GM19455 (cell line): ENCODE measurements around the gene WDFY3.
"Not testable (repeated sequence)": the region's sequence is repeated elsewhere in the genome, so short reads cannot be mapped to it uniquely, and the experiment has no call there.

Source experiments
- ATAC-seq: cut with Tn5 transposase; IDR thresholded peaks from one replicate; pipeline ENCODE4 v1.9.1; 2021; ENCODE audit not compliant: unreplicated experiment

Gene WDFY3

DNA sequence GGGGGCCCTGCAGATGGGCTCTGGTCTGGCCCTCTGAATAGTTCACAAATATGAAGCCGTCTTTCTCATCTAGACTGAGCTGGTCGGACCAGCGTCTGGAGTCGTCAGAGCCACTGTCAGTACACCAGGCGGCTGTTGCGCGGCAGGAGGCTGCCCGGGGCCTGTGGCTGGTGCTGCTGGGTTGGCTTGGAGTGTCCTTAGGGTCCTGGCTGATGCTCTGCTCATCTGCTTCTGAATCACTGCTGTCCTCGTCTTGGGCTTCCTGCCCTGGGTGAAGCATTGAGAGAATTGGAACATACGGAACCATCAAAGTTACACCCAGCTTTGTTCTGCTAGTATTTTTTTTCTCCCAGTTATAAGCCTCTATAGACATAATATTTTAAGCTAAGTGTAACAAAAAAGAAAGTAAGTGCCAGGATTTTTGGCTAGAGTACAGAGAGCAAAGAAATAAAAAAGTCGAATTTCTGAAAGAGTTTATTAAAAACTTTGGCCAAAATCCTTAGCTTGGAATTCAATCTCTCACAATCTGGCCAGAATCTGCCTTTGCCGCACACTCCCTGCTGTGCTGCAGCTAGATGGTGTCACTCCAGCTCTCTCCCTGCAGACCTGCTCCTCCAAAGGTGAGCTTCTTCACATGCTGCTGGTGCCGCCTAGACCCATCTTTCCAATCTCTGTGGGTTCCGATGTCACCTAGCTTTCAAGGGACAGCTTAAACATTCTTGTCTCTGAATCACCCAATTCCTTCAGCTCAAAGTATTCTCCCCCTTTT, 287.3 kb downstream of the WDFY3 start:
- no peak for ATAC-seq

DNA sequence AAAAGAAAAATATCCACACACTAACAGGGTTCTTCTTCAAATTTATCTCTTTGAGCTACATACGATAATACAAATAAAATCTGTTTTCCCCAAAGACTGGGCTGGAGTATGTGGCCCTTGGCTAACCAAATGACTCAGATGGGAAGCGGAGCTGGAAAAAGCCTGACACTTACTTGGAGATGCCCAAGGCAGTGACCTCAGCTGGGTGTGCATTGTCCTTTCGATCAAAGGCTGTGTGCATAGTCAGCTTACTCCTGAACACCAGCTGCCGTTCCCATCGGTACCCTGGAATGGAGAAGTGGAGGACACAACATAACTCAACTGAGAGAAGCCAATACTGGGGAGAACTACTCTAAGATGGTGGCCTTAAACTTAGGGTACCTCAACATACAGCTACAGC, 288.5 kb downstream of the WDFY3 start:
- ATAC-seq: no peak

DNA sequence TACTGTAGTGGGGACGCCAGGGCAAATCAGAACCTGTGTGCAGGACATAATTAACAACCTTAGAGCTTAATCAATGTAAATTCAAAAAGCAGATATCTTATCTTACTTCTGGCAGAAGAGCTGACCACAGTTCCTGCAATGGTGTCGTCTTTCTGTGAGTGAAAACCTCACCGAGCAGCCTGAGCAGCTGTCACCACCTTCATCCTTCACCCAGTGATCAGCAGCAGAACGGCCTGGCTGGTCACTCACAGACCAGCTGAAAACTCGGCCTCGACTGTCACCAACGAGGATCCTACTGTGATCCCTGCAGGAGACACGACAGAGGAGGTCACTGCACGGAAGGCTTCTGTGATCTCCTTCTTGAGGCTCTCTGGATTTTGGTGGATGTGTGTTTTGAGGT, 289.4 kb downstream of the WDFY3 start:
- ATAC-seq: no peak

DNA sequence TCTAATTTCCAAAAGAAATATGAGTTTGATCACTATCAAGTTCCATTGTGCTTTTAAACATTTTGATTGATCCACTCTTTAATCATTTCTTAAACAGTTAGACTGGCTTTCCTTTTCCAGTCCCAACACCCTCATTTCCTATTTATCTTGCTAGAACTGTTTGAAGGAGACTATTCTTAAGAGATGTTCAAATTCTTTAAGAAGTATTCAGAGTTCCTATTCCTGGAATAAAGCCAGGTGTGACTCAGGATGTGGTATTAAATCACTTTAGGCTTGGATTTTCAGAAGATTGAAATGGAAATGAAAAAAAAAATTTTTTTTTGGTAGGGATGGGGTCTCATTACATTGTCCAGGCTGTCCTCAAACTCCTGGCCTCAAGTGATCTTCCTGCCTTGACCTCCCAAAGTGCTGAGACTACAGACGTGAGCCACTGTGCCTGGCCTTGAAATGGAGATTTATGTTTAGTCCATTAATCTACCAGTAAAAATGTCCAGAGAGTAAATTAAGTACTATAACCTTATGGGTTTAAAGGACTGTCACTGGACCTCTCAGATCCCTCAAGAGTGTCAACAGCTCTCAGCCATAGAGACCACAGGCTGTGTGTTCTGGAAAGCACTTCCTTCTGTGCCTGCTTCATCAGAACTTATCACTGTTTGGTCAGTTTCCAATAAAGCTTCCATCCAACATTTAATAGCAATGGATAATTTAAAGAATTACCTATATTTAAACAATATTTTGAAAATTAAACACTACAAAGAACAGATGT, 292.8 kb downstream of the WDFY3 start:
- no peak for ATAC-seq

DNA sequence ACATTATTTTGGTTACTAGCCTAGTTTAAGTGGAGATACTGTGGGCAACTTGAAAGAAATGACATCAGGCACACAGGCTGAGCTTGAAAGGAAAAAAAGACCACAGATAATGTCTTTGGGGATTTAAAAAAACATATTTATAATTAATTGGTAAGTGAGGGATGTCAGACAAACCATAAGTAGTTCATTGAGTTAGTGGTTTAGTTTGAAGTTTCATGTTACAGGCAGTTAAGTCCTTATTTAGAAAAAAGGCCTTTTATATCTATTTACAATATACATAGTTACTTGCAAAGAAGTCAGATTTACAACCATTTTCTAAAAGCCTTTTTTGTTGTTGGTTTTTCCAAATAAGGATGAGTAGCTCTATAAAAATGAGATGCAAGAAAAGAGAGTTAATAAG, 294.3 kb downstream of the WDFY3 start:
- no peak for ATAC-seq

DNA sequence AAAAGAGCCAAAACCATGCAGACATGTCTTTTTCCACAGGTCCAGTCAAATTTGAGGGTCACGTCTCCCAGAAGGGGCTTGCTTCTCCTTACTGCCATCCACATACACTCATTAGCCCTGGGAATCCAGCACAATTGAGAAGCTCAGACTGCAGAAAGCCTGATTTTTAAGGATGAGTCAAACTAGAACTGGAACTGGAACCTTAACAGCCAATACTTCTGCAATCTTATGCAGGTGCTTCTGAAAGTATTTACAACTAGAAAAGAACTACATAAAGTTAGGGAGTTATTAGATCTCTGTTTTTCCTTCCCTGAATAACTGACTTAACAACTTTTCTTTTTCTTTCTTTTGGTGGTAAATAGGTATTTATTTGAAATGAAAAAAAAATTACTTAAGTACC, 297.3 kb downstream of the WDFY3 start:
- ATAC-seq: no peak

DNA sequence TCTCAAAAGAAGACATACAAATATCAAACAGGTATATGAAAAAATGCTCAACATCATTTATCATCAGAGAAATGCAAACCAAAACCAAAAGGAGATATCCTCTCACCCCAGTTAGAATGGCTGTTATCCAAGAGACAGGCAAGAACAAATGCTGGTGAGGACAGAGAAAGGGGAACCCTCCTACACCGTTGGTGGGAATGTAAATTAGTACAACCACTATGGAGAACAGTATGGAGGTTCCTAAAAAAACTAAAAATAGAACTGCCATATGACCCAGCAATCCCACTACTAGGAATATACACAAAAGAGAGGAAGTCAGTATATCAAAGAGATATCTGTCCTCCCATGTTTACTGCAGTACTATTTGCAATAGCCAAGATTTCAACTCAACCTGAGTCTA, 300.1 kb downstream of the WDFY3 start:
- no peak for ATAC-seq

DNA sequence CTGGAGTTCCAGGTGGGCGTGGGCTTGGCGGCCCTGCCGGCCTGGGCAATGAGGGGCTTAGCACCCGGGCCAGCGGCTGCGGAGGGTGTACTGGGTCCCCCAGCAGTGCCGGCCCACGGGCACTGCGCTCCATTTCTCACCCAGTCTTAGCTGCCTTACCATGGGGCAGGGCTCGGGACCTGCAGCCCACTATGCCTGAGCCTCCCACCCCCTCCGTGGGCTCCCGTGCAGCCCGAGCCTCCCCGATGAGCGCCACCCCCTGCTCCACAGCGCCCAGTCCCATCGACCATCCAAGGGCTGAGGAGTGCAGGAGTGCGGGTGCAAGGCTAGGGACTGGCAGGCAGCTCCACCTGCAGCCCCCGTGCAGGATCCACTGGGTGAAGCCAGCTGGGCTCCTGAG, 301.7 kb downstream of the WDFY3 start:
- not testable (repeated sequence) for ATAC-seq

DNA sequence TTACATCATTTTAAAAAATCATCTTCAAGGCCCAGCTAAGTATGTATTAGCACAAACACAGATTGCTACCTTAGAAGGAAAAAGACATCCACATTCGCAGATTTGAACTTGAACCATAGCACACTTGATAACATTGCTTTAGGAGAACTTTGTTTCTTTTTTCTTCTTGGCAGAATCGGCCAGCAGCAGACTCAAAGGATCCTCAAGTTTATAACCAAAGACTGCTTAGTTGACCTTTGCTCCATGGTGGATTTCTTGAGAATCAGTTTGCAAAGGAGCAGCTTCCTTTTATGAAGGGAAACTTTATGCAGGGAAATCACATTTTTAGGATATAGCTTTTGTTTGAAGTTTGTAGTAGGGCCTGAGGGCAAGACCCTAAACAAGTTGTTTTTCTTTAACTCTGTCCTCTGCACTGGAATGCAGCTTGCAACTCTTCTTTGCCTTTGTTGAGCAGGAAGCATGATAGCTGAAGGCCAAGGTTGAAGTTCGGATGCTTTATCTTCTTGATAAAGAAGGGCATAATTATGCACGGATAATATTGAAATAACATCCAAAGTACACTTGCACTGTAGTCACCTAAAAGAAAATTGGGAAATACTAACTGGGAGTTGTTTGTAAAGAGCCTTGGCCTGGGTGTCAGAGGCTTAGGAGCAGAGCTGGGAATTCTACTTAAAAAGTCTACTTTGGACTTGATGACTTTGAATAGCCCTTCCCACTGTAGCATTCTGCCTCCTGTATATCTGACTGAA, 305.1 kb downstream of the WDFY3 start:
- ATAC-seq: no peak

DNA sequence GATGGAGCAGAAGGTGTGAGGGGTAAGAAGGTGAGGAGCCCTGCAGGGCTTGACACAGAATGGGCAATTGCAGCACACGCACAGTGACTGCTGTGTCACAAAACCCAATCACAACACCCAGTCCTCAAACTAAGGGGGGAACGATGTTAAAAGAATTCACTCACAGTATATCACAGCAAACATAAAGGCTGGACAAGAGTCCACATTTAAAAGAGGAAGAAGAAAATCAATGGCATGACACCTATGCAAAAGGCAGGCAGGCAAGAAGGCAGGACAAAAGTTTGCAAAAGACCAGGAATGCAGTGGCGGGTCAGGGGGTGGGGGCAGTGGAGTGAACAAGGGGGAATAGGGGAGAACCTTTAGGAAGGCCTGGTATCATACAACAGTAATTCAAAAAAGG, 305.9 kb downstream of the WDFY3 start:
- ATAC-seq: no peak

DNA sequence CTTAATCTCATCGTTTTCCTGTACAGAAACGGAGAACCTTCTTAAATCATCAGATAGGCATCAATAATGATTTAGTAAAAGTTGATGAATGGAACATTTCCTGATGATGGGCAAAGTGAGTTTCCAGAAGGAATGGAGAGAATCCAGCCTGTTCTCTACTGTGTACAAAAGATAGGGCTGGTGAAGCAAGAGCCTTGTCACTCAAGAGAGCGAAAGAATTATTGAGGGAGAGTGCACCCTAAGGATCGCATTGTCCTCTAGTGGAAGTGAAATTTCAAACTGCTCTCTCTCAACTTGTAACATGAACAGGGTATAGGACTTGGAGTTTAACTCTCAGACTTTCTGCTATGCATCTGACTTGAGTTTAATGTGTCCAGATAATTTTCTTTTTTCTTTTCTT, 314.0 kb downstream of the WDFY3 start:
- no peak for ATAC-seq

DNA sequence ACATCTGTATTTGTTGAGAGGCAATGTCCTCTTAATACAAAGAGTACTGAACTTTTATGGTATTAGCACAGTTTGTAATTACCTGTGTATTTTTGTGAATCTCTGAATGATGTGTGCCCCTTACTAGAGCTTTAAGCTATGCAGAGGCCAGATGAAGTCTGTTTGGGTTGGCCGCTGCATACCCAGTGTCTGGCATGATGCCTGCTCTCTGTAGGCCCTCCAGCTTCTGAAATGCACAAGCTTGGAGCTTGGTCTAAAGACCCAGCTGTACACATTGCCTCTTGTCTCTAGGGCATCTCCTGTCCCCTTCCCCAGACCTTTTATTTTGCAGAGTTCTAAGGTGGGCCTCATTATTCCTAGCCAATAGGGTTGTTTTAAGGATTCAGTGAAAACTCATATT, 315.0 kb downstream of the WDFY3 start:
- ATAC-seq: no peak

DNA sequence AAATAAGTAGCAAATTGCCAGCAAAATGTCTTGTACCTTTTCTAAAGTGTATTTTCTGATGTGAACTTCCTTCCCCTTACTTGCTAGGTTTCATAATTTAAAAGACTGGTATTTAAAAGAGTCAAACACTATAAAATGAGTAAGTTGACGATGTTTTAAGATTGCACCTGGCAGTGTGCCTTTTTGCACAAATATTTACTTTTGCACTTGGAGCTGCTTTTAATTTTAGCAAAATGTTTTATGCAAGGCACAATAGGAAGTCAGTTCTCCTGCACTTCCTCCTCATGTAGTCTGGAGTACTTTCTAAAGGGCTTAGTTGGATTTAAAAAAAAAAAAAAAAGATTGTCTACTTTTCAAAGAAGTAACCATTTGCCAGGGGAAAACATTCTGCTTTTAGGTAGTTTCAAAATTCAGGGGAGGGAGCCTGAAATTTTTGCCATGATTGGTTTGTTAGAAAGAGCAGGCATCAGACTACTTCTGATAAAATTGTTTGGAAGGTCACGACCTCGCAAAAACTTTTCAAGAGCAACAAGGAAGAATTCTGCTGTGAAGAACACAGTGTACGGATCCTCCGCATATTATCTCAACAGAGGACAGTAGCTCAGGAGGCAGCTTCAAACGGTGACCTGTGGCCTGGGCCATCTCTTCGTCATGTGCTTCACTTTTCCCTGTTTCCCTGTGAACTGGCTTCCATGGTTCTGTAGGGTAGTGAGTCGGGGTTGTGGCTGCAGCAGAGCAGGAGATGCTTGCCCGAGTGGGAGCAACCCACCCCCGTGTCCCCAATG, 317.4 kb downstream of the WDFY3 start:
- no peak for ATAC-seq

DNA sequence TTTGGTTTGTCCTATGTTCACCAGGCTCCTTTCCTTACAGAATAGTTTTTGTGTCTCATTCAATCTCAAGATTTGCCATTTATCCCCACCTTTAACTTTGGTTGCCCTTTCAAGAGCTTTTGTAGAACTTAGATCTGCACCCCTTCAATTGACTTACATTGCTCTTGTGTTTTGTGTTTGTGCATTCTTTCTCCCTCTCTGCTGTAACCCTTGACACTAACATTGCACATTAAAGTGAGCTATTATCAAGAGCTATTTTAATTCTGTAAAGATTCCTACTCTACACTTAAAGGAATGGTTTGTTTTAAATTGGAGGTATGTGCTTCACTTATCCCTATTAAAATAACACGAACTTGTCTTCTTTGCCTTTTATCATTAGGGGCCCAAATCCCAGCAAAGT, 318.3 kb downstream of the WDFY3 start:
- ATAC-seq: no peak

DNA sequence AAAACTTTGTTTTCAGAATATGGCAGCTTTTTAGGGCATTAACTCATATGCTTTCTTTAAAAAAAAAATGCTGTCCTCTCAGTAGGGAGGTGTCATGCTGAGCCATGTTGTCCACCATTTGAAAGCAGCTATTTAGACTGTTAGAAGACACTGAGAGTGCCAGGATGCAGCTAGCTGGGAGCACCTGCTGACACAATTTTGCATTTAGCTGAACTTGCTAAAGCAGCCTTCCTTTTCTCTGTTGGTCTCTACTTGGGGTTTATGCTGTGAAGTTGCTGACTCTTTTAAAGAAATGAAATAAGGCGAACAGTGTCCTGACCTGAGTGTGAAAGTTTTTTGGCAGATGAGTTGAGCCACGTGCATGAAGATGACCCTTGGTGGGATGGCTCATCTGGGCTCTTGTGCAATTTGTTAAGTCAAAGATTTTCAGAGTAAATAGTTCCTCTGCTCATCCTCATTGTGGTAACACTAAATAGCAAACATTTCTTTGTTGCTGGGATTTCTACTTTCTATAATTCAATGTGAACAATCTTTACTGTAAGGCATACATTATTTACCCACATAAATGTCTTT, 319.1 kb downstream of the WDFY3 start:
- ATAC-seq: no peak

DNA sequence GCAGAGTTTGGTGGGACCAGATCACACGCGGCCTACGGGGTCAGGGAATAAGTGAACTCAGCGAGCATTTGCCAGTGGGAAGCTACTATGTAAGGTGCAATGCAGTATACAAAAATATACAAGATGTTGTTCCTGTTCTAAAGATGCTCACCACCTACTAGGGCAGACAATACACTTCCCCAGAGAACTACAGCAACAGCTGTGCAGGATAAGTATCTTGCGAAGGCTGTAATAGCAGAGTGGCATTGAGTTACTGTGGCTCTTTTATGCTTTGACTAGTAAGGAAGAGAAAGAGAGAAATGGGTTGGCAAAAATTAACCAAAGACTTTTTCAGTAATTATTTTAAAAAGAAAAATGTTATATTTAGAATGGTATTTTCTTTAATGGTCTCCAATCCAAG, 322.4 kb downstream of the WDFY3 start:
- ATAC-seq: no peak

DNA sequence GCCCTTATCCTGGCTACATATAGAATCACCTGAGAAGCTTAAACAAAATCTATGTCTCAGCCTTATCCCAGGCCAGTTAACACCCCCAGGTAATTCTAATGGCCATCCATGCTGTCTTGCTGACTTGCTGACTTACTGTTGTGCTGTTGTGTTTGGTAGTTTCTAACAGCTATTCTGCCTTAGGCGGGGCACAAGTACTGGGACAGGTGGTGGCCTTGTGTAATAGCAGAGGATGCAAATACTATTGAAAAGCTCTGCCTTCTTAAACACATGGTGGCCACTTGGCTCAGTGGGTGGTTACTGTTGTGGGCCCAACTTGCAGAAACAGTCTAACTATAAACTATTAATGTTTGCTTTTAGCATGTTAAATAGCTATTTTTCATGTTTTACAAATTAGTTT, 327.3 kb downstream of the WDFY3 start:
- no peak for ATAC-seq

DNA sequence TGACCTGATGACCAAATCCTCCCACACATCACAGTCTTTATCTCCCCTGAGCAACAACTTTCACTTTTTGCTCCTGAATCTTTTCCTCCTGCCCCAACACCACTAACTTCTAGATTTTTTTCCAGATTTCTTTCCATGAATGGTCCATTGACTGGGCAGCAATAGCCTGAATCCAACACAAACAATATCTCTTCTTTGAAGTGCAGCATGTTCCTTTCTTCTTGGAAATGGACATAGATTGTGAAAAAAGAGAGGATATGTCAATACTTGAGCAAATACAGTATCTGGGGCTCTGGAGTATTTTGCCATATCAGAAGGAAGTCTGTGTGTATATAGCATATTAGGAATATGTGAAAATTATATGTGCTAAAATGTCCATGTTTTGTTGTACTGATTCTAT, 328.4 kb downstream of the WDFY3 start:
- ATAC-seq: no peak

DNA sequence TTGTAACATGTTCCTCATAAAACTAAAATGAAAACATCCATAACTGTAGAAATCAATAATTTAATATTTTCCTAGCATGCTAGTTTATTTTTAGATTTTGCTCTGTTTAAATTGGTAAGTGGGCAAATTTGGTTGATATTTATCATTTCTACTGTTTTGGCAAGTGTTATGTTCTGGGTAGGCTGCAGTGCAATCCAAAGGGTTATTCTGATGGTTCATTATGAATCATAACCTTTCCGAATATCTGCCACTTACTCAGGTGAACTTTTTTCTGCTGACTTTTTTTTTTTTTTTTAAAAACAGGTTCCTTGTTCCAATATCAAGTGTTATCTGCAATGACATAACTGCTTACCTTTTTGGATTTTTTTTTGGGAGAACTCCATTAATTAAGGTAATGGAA, 331.5 kb downstream of the WDFY3 start:
- ATAC-seq: no peak

DNA sequence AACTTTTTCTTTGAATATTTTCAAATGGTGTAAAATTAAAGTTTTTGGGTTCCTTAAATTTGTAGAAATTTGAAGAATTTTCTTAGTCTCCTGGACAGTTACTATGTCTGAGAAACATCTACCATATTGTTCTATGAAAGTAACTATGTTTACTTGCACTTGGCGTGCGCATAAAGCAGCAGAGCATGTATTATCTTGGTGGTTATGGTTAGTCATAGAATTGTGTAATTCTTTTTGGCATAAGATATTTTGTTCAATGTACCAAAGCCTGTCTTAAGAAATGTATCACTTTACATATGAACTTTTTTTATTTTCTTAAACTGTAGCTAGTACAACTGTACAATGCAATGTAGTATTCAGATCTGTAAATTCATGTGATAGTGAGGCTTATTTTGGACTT, 334.4 kb downstream of the WDFY3 start:
- no peak for ATAC-seq

DNA sequence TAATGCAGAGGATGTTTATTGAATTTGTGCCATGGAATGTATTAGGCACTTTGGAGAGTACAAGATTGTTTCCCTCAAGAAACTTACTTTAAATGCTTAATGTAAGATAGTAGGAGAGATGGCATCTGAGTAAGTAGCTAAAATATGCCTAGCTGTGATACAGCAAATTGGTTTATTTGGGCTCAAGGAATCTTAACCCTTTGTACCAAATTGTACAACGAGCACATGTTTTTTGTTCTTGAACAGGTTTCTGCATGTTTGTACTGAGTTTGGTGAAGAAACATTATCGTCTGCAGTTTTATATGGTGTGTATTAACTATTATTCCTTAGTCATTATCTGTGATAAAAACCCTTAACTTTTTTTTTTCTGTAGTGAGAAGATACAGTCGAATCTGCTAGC, 334.9 kb downstream of the WDFY3 start:
- ATAC-seq: no peak
